Panc1 (cell line): ENCODE results near the gene MRPL55.

Experiments
- CTCF ChIP-seq: fragments of 450-650 bp; IDR thresholded peaks from 2 replicates; pipeline ENCODE4 v1.5.1; 2017; ENCODE audit warnings: mild to moderate bottlenecking
- POLR2AphosphoS5 ChIP-seq: IDR thresholded peaks from 2 replicates; pipeline ENCODE4 v1.6.1; 2012; ENCODE audit warnings: mild to moderate bottlenecking, low read depth, low read length, moderate library complexity

- no peak for TF ChIP-seq CTCF
- no peak for TF ChIP-seq POLR2AphosphoS5
Observed at GRCh38 chr1:228117335-228117734, 8.2 kb upstream of the MRPL55 start.
